ENCODE results near the gene PTPRN2.

DNA sequence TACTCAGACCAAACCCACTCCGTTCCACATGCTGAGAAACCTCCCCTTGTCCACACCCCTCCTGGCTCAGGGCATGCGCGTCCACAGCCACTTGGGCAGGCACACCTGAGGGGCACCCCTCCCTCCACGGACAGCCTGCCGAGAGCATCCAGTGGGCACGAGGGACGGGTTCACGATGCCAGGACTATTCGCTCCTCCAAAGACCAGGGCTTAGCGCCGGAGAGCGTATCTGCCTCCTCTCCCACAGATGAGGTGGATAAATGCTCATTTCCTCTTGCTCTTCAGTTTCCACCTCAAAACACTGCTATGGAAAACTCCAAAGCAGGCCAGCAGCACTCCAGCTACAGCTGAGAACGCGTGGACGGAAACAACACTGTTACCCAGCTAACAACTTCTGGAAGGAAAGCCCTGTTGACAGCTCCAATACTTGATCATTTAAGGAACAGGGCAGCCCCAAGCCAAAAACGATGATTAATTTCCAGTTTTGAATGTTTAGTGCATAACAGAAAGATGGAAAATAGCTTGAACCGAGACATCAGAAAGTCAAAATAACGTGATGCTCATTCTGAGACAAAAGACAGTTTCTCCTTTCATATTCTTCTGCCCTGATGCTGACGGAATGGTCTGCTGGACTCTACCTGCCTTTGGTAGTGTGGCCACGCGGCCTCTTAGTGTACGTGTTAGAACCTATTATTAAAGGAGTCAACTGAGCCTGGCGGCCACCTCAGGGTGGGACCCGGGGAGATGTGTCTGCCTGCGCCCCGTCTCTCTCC lies 1046.1 kb downstream of the PTPRN2 start:
- no peak for TF ChIP-seq POLR2A (IDR thresholded peaks at IDR 0.05)
- TF ChIP-seq, protein P1, sequence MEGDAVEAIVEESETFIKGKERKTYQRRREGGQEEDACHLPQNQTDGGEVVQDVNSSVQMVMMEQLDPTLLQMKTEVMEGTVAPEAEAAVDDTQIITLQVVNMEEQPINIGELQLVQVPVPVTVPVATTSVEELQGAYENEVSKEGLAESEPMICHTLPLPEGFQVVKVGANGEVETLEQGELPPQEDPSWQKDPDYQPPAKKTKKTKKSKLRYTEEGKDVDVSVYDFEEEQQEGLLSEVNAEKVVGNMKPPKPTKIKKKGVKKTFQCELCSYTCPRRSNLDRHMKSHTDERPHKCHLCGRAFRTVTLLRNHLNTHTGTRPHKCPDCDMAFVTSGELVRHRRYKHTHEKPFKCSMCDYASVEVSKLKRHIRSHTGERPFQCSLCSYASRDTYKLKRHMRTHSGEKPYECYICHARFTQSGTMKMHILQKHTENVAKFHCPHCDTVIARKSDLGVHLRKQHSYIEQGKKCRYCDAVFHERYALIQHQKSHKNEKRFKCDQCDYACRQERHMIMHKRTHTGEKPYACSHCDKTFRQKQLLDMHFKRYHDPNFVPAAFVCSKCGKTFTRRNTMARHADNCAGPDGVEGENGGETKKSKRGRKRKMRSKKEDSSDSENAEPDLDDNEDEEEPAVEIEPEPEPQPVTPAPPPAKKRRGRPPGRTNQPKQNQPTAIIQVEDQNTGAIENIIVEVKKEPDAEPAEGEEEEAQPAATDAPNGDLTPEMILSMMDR (IDR thresholded peaks at IDR 0.05) = no peak
- no peak for TF ChIP-seq EP300 (IDR thresholded peaks at IDR 0.05)
